Fibroblast of lung (primary cell): ENCODE results near the gene FAM180A. TPM values are rescaled to one million over a fixed set of nuclear protein-coding genes. Genes with fewer than 3 reads are reported as not detected.

Source experiments
- DNase-seq, 2 donors: peaks; one replicate each; pipeline versions ENCODE4 v3.0.0 to v3.0.0-alpha.2; 2010; ENCODE audit warnings: low read depth in 2 of 2
- H2AFZ ChIP-seq: 2 replicates; pipeline ENCODE4 v1.5.1; 2012; ENCODE audit warnings: low read length, control low read depth, inconsistent platforms
- H3K27ac ChIP-seq: 2 replicates; pipeline ENCODE4 v1.5.1; 2011; ENCODE audit warnings: low read length, control low read depth; ENCODE audit not compliant: insufficient read depth
- H3K27me3 ChIP-seq: 2 replicates; pipeline ENCODE4 v1.5.1; 2011; ENCODE audit warnings: mild to moderate bottlenecking, low read length; ENCODE audit not compliant: control insufficient read depth, insufficient read depth
- H3K36me3 ChIP-seq: 2 replicates; pipeline ENCODE4 v1.5.1; 2011; ENCODE audit warnings: low read length; ENCODE audit not compliant: control insufficient read depth, insufficient read depth
- H3K4me1 ChIP-seq: 2 replicates; pipeline ENCODE4 v1.5.1; 2011; ENCODE audit warnings: low read length; ENCODE audit not compliant: control insufficient read depth, insufficient read depth; ENCODE audit errors: extremely low read depth
- H3K4me2 ChIP-seq: 2 replicates; pipeline ENCODE4 v1.5.1; 2011; ENCODE audit warnings: low read length, control low read depth; ENCODE audit not compliant: insufficient read depth; ENCODE audit errors: extremely low read depth
- H3K4me3 ChIP-seq, 4 experiments: fragments of 200-600 bp in 1 of 4; sonication (generic) in 1 of 4; replicated peaks in 1 of 4; 2 replicates each; pipeline ENCODE4 v1.5.1; 2011 to 2016; ENCODE audit warnings: low read length in 4 of 4, low read depth in 3 of 4, mild to moderate bottlenecking in 3 of 4, control low read depth in 2 of 4, inconsistent platforms in 1 of 4, mixed read lengths in 1 of 4; ENCODE audit not compliant: insufficient read depth in 1 of 4; ENCODE audit errors: control extremely low read depth in 1 of 4
- H3K79me2 ChIP-seq: 2 replicates; pipeline ENCODE4 v1.5.1; 2012; ENCODE audit warnings: mild to moderate bottlenecking, low read length, inconsistent platforms; ENCODE audit not compliant: control insufficient read depth, insufficient read depth
- H3K9ac ChIP-seq: 2 replicates; pipeline ENCODE4 v1.5.1; 2011; ENCODE audit warnings: mild to moderate bottlenecking, low read length, control low read depth; ENCODE audit not compliant: insufficient read depth
- H3K9me3 ChIP-seq: 2 replicates; pipeline ENCODE4 v1.5.1; 2012; ENCODE audit warnings: low read depth, low read length; ENCODE audit not compliant: control insufficient read depth, insufficient read depth
- H4K20me1 ChIP-seq: 2 replicates; pipeline ENCODE4 v1.5.1; 2011; ENCODE audit warnings: low read length; ENCODE audit not compliant: control insufficient read depth, insufficient read depth; ENCODE audit errors: extremely low read depth
- CTCF ChIP-seq, 2 donors: IDR thresholded peaks in 1 of 2; conservative IDR thresholded peaks in 1 of 2; 1 replicate in 1 of 2; 2 replicates in 1 of 2; pipeline ENCODE4 v1.5.1; 2011 to 2012; ENCODE audit warnings: low read length in 2 of 2, control low read depth in 1 of 2, inconsistent platforms in 1 of 2, low read depth in 1 of 2, mild to moderate bottlenecking in 1 of 2
- EZH2 ChIP-seq: IDR thresholded peaks from 2 replicates; pipeline ENCODE4 v1.5.1; 2012; ENCODE audit warnings: low read length, control low read depth, mild to moderate bottlenecking; ENCODE audit errors: missing control alignments
- polyA plus RNA-seq, 2 donors: library from polyadenylated mRNA; depleted of rRNA in 1 of 2; stranded (reverse) in 1 of 2; unstranded in 1 of 2; fragments of >200 nt; gene quantifications; 2 replicates each; pipeline ENCODE4 v1.2.1, GENCODE V29; 2011 to 2012; ENCODE audit warnings: missing spikeins in 1 of 2
- total RNA-seq: library from RNA; depleted of rRNA; stranded (reverse); fragments of >200 nt; gene quantifications from 2 replicates; pipeline ENCODE4 v1.2.1, GENCODE V29; 2014

Gene FAM180A
- total and polyA plus RNA-seq, 2 donors (not counting 1 experiment from before 2014, with no cell fraction given), result 15.6 to 38.5 TPM

DNA sequence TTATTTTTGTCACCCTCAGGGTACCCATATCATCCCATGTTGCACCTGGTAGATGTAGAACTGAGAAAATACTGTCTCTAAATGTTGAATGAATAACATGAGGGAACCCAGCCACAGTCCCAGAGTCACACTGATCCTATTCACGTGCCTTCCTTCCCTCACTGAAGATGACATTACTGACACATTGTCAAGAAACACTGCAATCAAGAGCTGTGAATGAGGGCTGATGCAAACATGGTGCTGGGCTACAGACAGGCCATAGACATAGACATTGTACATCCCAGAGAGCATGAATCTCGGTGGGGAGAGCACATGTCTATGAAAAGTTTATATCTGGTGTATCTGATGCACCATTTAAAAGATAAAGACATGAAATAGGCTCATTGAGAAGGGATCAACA is 30.4 kb downstream of the FAM180A start:
- Histone ChIP-seq H4K20me1 (no peaks in the 10 kb centered on the region), H3K36me3 (peaks cover 7% of the 10 kb centered on the region), H3K27me3 (no peaks in the 10 kb centered on the region), H3K4me1 (peaks cover 13% of the 10 kb centered on the region), H3K9me3 (no peaks in the 10 kb centered on the region), H3K27ac (no peak overlapping the region), H3K4me2 (no peak overlapping the region), H2AFZ (no peak overlapping the region), H3K4me3 (no peak overlapping the region), H3K9ac (no peak overlapping the region), H3K79me2 (no peaks in the 10 kb centered on the region)
- DNase-seq, result no peak
- TF ChIP-seq CTCF (conservative IDR thresholded peaks at IDR 0.05 in 1 of 2, IDR thresholded peaks at IDR 0.05 in 1 of 2; ENCODE audit: low read depth in 1 of 2, low read length in 2 of 2), result no peak
- TF ChIP-seq EZH2, result no peak

DNA sequence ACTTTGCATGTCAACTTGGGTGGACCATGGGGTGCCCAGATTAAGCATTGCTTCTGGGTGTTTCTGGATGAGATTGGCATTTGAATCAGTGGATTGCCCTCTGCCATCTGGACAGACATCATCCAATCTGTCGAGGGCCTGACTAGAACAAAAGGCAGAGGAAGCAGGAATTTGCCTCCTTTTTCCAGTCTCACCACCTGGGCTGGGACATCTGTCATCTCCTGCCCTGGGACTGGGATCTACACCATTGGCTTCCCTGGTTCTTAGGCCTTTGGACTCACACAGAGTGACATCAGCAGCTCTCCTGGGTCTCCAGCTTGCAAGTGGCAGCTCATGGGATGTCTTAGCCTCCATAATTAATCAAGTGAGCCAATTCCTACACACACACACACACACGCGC is 30.9 kb downstream of the FAM180A start:
- no peaks in the 10 kb centered on the region for H3K79me2 ChIP-seq
- H4K20me1 ChIP-seq, result no peaks in the 10 kb centered on the region
- no peak for DNase-seq
- no peak overlapping the region for H3K27ac ChIP-seq
- no peaks in the 10 kb centered on the region for H3K9me3 ChIP-seq
- H3K36me3 ChIP-seq, result peaks cover 7% of the 10 kb centered on the region
- H3K4me1 ChIP-seq, result peaks cover 13% of the 10 kb centered on the region
- no peak overlapping the region for H3K4me2 ChIP-seq
- no peak overlapping the region for H3K4me3 ChIP-seq
- H3K27me3 ChIP-seq, result no peaks in the 10 kb centered on the region
- H2AFZ ChIP-seq, result no peak overlapping the region
- TF ChIP-seq EZH2, result no peak
- no peak for TF ChIP-seq CTCF (conservative IDR thresholded peaks at IDR 0.05 in 1 of 2, IDR thresholded peaks at IDR 0.05 in 1 of 2; ENCODE audit: low read depth in 1 of 2, low read length in 2 of 2)
- no peak overlapping the region for H3K9ac ChIP-seq

DNA sequence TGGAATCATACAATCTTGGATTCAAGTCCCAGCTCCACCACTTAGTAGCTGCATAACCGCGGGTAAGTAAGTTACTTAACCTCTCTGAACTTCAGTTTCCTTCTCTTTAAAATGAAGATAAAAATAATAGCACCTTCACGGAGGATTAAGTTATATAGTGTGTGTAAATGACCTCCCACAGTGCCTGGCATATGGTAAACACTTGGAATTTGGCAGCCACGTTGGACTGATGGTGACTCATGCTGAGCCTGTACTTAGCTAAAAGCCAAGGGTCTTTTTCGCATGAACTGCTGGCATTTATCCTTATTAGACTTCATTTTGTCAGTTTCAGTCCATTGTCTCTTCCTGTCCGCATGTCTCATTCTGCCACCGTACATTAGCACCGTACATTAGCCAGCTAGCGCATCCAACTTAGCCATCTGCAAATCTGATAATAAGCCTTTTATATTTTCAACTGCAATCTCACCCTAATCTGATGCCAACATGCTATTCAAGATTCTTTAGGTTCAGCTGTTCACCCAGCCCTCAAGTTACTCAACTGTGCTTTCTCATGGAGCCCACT is 31.9 kb downstream of the FAM180A start:
- Histone ChIP-seq H2AFZ (no peak overlapping the region), H3K9me3 (no peaks in the 10 kb centered on the region), H3K27ac (peak overlapping the region; percentile 24)

More for the DNA sequence above, 31.9 kb downstream of the FAM180A start:
- Histone ChIP-seq H3K4me3 (no peak overlapping the region), H3K4me1 (peaks cover 13% of the 10 kb centered on the region), H3K27me3 (no peaks in the 10 kb centered on the region), H4K20me1 (no peaks in the 10 kb centered on the region), H3K36me3 (peaks cover 7% of the 10 kb centered on the region), H3K9ac (no peak overlapping the region), H3K79me2 (no peaks in the 10 kb centered on the region), H3K4me2 (peak overlapping the region; percentile 50)
- TF ChIP-seq CTCF (conservative IDR thresholded peaks at IDR 0.05 in 1 of 2, IDR thresholded peaks at IDR 0.05 in 1 of 2; ENCODE audit: low read depth in 1 of 2, low read length in 2 of 2) (no peak), EZH2 (no peak)
- DNase-seq, result peak; percentile 90 to 94
